Kidney tubule cell (primary cell): ENCODE results near the gene ARMC9.
"Not testable (repeated sequence)": the region's sequence is repeated elsewhere in the genome, so short reads cannot be mapped to it uniquely, and the experiment has no call there.

ENCODE experiments used
- DNase-seq: peaks from one replicate; pipeline ENCODE4 v3.0.0-alpha.2; 2018; ENCODE audit warnings: low spot score

The ARMC9 gene

GRCh38 chr2:231342061-231342711, 143.8 kb downstream of the ARMC9 start:
- DNase-seq: no peak

- no peak for DNase-seq
These were observed 144.7 kb downstream of the ARMC9 start for GRCh38 chr2:231343006-231343710.

- DNase-seq: no peak
These were observed 145.6 kb downstream of the ARMC9 start for GRCh38 chr2:231343988-231344387.

GRCh38 chr2:231344851-231345250, 146.4 kb downstream of the ARMC9 start:
- no peak for DNase-seq

GRCh38 chr2:231347081-231347480, 148.7 kb downstream of the ARMC9 start:
- no peak for DNase-seq

GRCh38 chr2:231347638-231348037, 149.2 kb downstream of the ARMC9 start:
- DNase-seq: no peak

GRCh38 chr2:231348173-231348572, 149.7 kb downstream of the ARMC9 start:
- DNase-seq: peak; percentile 10

- no peak for DNase-seq
These were observed 150.4 kb downstream of the ARMC9 start for GRCh38 chr2:231348704-231349373.

GRCh38 chr2:231349374-231349735, 150.9 kb downstream of the ARMC9 start:
- DNase-seq: not testable (repeated sequence)

GRCh38 chr2:231351648-231352047, 153.2 kb downstream of the ARMC9 start:
- no peak for DNase-seq

- no peak for DNase-seq
These were observed 155.0 kb downstream of the ARMC9 start for GRCh38 chr2:231353469-231353868.

GRCh38 chr2:231355508-231356465, 157.4 kb downstream of the ARMC9 start:
- DNase-seq: no peak

- no peak for DNase-seq
These were observed 158.0 kb downstream of the ARMC9 start for GRCh38 chr2:231356466-231356844.

GRCh38 chr2:231357048-231357447, 158.6 kb downstream of the ARMC9 start:
- DNase-seq: no peak

GRCh38 chr2:231357931-231358330, 159.5 kb downstream of the ARMC9 start:
- DNase-seq: no peak

GRCh38 chr2:231359441-231359840, 161.0 kb downstream of the ARMC9 start:
- no peak for DNase-seq

- no peak for DNase-seq
These were observed 161.5 kb downstream of the ARMC9 start for GRCh38 chr2:231359948-231360347.

GRCh38 chr2:231360401-231360800, 162.0 kb downstream of the ARMC9 start:
- DNase-seq: no peak

- DNase-seq: no peak
These were observed 162.5 kb downstream of the ARMC9 start for GRCh38 chr2:231360881-231361371.

- DNase-seq: no peak
These were observed 163.5 kb downstream of the ARMC9 start for GRCh38 chr2:231361701-231362554.

- no peak for DNase-seq
These were observed 164.2 kb downstream of the ARMC9 start for GRCh38 chr2:231362555-231363184.
